HG03095 (cell line): ENCODE results near the gene CPXM2.

Source experiments
- ATAC-seq: cut with Tn5 transposase; IDR thresholded peaks from one replicate; pipeline ENCODE4 v1.9.1; 2021; ENCODE audit warnings: moderate library complexity; ENCODE audit not compliant: unreplicated experiment

Gene CPXM2

GRCh38 chr10:123891144-123892071 lies at the start of gene CPXM2:
Gene CPXM2, minus strand, starts transcription at chr10:123891807. Its CDS starts 148 bp downstream, at chr10:123891659.
- no peak for ATAC-seq

- no peak for ATAC-seq
Observed at GRCh38 chr10:123939591-123939990, 48.0 kb upstream of the CPXM2 start.

DNA sequence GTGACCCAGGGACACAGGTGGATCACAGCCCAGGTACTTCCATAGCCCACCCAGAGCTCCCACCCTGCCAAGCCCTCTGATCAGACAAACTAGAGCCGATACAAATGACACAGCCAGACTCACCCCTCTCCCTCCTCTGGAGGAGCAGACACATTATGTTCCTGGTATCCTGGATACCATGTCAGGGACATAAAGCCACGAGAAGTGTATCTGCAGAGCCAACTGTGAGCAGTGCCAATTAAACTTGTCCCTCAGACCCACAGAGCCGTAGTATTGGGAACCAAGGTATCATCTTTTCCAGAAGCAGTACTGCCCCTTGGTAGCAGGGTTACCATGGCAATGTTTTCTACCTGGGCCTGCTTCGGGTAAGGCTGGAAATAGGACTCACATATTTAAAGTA lies 47.3 kb upstream of the CPXM2 start:
- ATAC-seq = no peak

DNA sequence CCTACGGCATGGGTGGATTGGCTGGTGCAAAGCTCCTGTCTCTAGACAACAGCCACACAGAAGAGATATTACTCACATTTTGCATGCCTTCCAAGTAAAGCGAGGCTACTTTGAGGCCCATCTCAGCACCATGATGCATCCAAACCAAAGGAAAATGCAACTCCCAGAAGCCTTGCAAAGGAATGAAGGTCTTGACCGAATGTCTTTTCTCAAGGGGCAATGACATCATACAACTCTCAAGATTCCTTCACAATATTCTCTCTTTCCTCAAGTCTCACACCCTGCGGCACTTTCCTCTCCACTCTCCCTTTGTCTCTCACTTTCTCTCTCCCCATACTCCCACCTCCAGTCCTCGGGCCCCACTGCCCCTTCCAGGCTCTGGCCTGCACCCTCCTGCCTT lies 44.8 kb upstream of the CPXM2 start:
- no peak for ATAC-seq

DNA sequence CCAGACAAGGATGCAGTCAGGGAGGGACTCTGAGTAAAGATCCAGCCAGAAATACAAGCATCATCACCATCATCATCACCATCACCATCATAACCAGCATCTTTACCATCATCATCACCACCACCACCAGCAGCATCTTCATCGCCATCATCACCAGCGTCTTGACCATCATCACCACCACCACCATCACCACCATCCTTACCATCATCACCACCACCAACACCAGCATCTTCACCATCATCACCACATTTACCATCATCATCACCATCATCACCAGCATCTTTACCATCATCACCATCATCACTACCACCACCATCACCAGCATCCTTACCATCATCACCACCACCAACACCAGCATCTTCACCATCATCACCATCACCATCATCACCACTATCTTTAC lies 44.1 kb upstream of the CPXM2 start:
- no peak for ATAC-seq

DNA sequence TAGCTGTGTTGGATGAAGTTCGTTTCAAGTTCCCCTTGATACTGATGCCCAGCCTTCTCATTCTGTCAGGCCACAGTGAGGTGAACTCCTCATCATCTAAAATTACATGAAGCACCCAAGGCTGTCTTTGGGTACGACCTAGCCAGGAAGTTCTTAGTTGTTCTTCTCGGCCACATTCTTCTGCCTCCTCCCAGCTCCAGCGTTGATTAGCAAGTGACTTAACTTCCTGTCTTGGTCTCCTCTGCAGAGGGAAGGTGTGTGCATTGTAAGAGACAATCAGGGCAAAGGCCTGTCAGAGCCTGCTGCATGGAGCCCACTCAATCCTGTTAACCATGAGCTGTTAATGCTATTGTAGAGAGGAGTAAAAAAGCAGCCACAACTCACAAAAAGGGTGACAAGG lies 43.2 kb upstream of the CPXM2 start:
- no peak for ATAC-seq

GRCh38 chr10:123930340-123931001 lies 38.9 kb upstream of the CPXM2 start:
- no peak for ATAC-seq

- ATAC-seq = no peak
Observed at GRCh38 chr10:123929791-123930190, 38.2 kb upstream of the CPXM2 start.

GRCh38 chr10:123928427-123928826 lies 36.8 kb upstream of the CPXM2 start:
- ATAC-seq = no peak

DNA sequence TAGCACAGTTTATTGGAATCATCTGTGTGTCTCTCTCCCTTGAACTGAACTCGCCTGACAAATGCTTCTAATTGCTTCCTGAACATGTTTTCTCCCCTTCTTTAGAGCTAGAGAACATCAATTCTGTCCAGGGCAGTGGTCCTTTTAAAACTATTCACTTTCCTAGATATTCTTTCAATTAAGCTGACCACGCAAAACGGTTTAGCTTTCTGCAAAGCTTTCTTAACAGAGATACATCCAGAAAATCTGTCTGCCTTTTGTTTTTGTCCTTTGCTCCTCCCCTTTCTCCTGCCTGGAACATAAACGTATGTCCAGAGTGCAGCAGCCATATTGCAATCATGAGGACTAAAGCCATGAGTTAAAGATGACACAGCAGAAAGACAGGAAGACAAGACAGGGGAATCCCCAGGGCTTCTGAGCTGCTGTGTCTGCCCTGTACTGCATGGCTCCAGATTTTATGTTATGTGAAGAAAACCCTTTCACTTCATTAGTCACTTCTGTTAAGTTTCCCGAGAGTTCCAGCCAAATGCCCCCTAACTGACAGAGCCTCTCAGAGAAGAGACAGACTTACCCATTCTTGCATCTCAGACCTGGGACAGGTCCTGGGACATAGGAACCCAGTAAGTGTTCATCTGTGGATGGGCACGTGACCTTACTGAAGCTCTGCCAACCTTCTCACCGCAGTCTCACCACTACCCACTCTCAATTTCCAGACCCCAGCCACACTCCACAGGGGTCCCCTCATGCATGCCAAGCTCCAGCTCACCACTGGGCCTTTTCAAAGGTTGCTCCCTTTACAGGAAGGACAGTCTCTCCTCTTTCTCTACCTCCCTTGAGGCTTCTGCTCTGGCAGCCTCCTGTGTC lies 35.0 kb upstream of the CPXM2 start:
- no peak for ATAC-seq

DNA sequence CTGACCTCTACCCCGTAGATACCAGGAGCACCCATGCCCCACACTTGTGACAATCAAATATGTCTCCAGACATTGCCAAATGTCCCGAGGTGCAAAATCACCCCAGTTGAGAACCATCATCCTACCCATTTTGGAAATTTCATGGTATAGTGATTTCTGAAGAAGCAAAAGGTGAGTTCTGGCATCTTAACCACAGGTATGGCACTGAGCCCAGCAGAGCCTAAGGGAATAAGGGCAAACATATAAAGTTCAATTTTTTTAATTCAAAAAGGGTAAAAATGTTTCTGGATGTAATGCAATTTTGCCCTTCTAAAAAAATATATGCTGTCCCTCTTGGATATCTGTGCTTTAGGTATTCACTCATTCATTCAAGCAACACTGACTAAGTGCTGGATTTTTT lies 30.5 kb upstream of the CPXM2 start:
- ATAC-seq = no peak

DNA sequence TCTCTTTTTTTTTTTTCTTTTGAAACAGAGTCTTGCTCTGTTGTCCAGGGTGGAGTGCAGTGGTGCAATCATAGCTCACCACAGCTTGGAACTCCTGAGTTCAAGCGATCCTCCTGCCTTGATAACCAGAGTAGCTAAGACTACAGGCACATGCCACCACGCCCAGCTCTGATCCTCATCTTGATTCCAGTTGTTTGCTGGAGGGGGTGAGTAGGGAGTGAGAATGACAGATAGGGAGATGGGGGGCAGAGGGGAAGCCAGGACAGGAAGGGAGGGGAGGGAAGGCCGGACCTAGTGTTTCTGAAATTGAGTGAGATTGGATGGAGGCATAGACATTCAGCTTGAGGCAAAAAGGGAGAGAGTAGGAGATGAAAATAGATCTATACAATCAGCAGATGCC lies 25.2 kb upstream of the CPXM2 start:
- ATAC-seq = no peak

DNA sequence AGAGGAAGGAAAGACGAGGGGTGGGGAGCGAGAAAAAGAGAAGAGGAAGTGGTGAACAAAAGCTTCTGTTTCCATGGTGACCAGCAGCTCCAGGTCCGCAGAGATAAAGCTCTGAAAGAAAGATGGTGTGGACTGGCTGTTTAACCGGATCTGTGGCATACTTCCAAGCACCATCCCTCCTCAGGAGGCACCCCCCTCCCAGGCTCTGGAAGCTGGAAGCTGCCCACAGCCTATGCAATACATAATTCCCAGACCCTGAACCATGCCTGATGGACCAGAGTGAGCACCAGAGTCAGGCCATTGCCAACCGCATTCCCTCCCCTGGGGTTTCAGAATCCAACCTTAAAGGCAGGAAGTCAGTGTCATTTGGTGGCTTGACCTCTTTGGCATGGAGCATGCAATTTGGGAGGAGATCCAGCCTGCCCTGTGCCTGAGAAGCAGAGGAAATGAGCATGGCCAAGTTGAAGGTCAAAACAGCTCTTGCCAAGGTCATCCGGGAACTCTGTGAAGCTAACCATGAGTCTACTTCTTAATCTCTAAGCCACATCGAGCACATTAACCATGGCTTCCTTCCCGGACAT lies 22.2 kb upstream of the CPXM2 start:
- ATAC-seq = no peak

DNA sequence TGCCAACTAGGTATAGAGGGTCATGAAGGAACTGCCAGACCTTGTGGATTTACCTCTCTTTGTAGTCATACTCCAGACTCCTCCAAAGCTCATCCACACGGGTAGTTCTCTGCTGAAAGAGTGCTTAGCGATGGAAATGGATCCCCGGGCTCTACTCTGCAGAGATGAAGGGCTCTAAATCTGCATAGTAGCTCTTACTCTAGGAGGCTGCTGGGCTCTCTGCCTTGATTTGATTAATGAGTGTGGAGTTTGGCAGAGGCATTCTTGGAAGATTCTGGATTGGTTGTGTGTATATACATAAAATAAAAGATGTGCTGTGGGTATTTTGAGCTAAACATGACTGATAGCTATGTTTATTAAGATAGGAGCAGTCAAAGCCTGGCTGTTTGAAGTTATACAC lies 21.3 kb upstream of the CPXM2 start:
- no peak for ATAC-seq

- ATAC-seq = no peak
Observed at GRCh38 chr10:123912466-123912865, 20.9 kb upstream of the CPXM2 start.

DNA sequence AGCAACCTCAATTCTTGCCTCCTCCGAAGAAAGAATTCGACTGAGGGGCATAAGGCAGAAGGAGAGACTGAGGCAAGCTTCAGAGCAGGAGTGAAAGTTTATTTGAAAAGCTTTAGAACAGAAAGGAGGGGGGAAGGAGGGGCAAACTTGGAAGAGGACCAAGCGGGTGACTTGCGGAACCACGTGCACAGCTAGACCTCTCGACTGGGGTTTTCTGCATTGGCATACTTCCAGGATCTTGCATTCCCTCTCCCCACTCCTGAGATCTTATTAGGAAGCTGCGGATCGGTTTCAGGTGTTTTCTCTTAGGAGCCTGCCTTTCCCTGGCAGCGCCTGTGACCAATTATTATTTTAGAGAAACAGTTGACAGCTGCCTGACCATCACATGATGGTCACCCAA lies 20.3 kb upstream of the CPXM2 start:
- ATAC-seq = no peak

DNA sequence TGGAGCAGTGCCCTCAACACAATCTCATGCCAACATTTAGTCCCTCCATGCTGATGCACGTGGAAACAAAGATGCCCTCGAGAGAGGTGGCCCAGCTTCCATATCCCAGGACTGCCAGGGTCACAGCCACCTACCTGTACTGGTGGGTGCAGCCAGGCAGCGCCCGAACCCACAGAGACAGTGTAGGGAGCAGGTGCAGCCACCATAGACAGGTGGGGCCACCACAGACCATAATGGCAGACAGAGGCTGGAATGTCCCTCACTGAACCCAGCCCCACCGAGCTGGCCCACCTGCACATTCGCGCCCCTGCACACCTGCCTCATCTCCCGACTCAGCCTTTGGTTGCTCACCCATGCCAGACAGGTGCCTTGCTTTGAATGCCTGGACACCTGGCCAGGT lies 18.3 kb upstream of the CPXM2 start:
- no peak for ATAC-seq

GRCh38 chr10:123909426-123909825 lies 17.8 kb upstream of the CPXM2 start:
- no peak for ATAC-seq

GRCh38 chr10:123908379-123908778 lies 16.8 kb upstream of the CPXM2 start:
- no peak for ATAC-seq

- no peak for ATAC-seq
Observed at GRCh38 chr10:123906884-123907652, 15.5 kb upstream of the CPXM2 start.
